ENCODE data around the gene COL7A1.
"Not testable (repeated sequence)": the region's sequence is repeated elsewhere in the genome, so short reads cannot be mapped to it uniquely, and the experiment has no call there.

COL7A1 gene

DNA sequence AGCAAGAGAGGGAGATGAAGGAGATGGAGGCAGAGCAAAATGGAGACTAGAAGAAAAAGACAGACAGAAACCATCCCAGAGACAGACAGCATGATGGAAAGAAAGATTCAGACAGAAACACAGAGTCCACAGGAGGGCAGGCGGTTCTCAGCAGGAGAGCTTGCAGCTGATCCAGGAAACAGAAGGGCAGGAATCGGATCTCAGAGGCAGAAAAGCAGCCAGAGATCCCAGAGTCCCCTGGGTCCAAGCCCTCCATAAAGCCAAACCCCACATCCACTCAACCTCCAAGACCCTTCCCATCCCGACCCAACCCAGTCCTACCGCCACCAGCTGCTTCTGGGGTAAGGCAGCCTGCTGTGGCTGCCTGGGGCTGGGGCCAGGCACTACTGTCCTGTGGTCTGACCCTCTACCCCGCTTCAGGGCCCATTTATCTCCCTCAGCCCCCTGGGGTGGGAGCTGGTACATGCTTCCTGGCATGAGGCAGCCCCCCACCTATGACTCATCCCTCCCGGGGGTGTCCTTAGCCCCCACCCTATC lies 31.7 kb downstream of the COL7A1 start, which contains the start of gene UCN2:
Gene UCN2 (minus strand): TSS at position 400 of the 537 bp plus-strand sequence. CDS start 657 bp downstream, outside the sequence.
- no peak for DNase-seq (ENCODE audit: low read depth in 2 of 2)

DNA sequence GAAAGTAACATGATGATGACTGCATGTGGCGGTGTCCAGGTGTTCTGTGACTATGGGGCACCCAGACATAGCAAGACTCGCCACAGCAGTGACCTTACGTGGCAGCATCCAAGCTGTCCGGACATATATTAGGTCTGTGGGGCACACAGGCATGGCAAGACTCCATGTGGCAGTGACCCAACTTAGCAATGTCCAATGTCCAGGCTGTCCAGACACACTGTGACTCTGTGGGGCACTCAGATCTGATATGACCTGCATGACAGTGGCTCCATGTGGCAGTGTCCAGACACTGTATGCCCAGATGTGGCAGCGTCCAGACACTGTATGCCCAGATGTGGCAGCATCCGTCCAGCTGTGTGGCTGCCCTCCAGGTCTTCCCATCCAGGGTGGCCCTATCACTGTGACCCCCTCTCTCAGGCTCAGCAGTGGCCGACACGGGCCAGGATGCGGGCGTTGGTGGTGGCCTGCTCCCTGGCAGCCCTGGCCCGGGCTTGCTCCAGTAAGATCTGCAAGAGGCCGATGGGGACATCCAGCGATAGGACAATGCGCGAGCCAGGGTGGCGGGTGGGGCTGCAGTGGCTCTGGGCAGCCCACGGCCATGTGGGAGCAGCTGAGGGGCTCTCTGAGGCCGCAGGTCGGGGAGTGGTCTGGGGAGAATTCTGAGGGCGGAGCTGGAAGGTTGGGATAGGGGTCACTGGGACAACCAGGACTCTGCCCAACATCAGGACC lies 32.6 kb downstream of the COL7A1 start:
- no peak for DNase-seq (ENCODE audit: low read depth in 2 of 2)

DNA sequence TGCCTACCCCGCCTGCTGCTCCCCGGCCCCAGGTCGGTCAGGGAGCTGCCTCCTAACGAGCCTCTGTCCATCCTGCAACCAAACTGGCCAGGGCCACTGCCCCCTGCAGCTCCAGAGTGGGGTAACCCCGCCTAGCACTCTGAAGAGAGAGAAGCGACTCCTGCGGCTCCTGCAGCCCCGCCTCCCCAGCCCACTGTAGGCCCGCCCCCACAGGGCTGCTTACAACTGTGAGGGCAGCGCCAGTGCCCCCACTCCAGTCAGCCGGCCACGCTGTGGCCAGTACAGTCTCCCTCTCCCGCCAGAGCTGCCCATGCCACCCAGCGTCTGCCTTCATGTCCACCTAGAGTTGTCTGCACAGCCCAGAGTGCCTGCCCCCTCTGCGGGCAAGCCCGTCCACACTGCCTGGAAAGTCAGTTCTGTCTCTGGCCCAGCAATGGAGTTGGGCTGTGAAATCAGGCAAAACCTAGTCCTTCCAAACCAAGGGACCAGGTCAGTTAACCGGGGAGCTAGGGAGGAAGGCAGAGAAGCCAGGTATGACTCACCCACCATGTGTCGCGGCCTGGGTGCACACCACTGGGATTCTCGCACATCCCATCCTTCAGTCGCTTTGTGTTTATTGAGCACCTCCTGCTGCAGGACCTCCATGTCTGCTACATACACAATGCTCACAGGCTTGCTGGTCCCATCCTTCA lies 33.9 kb downstream of the COL7A1 start:
- DNase-seq (ENCODE audit: low read depth in 2 of 2): no peak

DNA sequence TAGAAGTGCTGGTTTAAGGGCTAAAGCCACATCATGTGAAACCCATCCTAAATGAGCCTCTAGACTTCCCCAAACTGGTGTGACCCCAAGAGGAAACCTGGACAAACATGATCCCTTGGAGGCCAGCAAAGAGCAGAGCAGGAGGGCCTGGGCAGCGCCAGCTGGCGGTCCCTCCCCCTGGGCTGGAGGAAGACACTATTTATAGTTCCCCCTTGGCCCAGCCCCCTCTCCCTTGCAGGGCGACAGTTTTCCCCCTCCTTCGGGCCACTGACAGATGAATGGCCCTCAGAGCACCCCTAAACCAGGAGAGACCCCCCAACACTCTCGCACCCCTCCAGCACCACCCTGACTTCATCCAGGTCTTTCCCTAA lies 34.5 kb downstream of the COL7A1 start:
- DNase-seq (ENCODE audit: low read depth in 2 of 2): no peak

DNA sequence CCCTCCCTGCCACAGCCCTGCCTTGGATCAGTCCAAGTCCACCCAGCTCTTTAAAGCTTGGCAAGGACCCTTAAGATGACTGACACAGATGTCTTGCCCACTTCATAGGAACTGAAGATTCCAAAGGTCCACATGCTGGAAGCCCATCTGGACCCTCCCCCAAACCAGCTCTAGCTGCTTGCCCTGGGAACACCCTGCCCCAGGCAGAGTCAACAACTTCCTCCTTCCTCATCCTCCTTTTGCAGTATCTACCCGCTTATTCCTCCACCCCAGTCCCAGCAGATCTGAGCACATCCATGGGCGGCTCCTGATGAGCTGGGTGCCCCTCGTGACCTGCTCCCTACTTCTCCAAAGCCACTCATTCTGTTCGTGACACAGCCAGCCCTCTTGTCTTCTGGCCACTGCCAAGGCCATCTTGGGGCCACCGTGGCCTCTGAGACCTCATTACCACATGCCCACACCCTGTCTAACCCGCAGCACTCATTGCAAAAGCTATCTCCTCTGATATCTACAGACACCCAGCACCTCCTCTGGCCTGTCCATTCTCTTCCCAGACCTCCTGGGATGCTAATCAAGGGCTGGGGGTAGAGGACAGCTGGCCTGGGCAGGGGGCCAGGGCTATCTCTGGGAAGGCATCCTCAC lies 36.5 kb downstream of the COL7A1 start:
- DNase-seq (ENCODE audit: low read depth in 2 of 2): no peak

DNA sequence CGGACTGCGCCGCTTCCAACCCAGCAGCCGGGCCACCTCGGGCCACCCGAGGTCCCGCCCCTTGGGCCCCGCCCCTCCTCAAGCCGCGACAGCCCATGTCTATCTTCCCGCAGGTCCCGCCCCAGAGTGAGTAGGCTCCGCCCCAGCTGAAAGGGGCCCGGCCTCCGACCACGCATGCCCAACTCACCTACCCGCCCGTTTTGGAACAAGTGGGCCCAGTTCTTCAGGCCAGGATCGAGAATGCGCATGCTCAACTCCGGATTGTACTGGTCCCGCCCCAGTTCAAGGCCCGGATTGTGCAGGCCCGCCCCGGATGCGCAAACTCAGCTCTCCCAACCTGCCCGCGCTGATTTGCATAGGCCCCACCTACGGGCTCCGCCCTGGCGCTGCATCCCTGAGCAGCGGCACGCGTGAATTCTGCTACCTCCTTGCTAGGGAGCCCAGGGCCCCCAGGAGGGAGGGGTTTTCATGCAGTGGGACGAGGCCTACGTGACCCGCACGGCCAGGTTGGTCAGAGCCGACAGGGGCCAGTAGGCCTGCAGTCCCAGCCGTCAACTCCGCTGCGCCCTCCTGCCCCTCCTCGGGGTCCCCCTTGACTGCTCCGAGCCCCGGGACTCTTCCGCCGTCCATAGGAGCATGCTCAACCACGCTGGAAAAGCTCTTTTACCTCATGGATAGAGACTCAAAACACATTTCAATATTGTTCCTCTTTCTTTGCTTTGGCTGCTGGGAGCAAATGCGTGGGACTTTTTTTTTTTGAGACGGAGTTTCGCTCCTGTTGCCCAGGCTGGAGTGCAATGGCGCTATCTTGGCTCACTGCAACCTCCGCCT lies 38.1 kb downstream of the COL7A1 start, which contains the start of gene PFKFB4:
Gene PFKFB4 (minus strand): TSS at position 8 of the 831 bp plus-strand sequence. CDS start 26 bp downstream, outside the sequence.
- peak; percentile 98 to 99 for DNase-seq (ENCODE audit: low read depth in 2 of 2)

DNA sequence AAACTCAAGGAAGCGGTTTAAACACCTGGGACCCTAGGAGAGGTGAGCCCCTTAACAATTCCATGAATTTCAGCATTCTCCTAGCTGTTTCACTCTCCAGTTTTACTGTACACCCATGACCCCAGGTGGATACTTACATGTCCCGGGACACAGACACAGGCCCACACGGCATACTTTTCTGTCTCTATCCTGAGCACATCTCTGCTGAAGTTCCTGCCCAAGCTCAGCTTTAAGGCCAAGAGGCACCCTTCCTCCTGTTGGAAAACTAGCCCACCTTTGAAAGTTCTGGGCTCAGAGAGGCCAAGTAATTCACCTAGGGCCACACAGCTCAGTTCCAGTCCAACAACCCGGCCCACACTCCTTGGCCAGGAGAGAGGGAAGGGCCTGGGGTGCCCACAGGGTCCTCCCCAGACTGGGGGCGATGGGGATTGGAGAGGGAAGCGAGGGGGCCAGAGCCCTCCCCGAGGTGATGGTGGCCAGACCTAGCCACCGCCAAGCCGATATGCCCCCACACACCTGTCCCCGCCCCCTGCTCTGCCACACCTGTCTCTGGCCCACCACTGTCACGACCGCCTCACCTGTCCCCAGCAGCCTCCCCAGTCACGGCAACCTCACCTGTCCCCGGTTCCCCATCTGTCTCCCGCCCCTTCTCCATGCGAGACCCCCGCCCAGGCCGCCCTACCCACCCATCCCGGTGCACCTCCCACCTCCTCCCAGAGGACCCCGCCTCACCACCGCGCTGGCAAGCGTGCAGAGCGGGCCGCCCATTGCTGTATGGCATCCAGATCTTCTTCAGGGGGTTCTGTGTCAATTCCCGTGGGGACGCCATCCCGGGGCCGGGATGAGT lies 39.0 kb downstream of the COL7A1 start:
- DNase-seq (ENCODE audit: low read depth in 2 of 2): no peak

DNA sequence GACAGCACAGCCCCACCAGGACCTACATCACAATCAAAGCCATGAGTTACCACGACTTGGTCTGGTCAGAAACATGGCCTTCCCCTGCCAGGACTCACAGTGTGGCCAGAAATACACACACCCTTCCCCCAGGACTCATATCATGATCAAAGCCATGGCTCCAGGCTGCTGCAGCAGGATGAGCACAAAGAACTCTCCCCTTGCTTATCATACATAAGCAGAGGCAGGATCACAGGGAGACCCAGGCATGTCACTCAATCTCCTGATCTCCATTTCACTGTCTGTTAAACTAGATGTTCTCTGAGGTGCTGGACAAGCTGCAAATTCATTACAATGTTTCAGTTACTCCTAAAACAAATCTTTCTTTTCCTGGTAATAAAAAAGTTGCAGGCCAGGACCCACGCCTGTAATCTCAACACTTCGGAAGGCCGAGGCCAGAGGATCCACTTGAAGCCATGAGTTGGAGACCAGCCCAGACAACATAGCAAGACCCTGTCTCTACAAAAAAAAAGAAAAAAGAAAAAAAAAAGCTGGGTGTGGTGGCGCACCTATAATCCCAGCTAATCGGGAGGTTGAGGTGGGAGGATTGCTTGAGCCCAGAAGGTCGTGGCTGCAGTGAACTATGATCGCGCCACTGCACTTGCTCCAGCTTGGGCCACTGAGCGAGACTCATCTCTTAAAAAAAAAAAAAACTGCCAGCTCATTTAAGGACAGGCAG lies 39.7 kb downstream of the COL7A1 start:
- DNase-seq (ENCODE audit: low read depth in 2 of 2): no peak

DNA sequence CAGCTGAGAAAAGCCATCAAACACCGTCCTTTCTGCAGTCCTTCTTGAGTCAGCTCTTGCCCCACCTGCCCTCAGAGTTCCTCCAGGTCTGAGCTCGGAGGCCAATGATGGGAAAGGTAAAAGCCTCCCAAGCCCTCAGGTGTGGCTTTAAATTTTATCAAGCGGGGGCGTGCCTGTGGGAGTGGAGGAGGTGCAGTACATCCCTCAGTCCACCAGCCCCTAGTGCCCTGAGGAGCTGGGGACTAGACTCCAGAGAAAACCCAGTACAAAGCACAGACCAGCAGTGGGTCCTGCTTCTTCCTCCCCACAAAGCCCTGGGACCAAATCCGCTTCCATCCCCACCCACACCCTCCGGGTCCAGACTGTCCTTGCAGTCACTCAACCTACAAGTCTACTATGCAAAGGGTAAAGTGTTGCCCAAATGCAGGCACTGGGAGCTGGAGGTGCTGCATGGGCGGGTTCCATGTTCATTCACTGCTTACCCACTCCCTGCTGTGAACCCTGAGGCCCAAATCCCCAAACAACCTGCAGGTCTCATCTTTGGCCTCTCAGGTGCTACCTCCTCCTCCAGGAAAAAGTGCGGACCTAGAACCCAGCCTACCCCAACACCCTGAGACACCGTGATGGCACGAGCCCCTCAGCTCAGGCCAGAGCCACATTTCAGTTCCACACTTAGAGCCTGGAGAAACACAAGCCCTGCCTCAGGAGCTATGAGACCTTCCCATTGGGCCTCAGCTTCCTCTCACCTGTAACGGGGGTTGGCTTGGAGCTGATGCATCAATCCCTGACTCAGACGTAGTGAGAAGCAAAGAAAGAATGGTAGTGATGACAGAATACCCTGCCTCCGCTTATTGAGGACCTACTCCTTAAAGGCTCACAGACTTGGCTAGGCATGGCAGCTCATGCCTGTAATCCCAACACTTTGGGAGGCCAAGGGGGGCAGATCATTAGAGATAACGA lies 41.0 kb downstream of the COL7A1 start:
- no peak for DNase-seq (ENCODE audit: low read depth in 2 of 2)

DNA sequence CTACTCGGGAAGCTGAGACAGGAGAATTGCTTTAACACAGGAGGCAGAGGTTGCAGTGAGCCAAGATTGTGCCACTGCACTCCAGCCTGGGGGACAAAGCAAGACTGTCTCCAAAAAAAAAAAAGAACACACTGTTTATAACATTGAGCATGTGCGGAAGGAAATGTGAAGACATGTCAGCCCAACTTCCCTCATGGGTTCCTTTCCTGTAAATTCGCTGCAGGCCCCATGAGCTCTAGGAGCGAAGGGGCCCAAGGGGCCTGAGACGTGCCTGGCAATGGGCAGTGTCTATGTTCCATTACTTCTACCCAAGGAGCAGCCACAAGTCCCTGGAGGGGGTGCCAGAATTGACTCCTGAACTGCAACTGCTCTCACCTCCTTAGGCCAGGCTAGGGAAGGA lies 41.8 kb downstream of the COL7A1 start:
- DNase-seq (ENCODE audit: low read depth in 2 of 2): no peak

DNA sequence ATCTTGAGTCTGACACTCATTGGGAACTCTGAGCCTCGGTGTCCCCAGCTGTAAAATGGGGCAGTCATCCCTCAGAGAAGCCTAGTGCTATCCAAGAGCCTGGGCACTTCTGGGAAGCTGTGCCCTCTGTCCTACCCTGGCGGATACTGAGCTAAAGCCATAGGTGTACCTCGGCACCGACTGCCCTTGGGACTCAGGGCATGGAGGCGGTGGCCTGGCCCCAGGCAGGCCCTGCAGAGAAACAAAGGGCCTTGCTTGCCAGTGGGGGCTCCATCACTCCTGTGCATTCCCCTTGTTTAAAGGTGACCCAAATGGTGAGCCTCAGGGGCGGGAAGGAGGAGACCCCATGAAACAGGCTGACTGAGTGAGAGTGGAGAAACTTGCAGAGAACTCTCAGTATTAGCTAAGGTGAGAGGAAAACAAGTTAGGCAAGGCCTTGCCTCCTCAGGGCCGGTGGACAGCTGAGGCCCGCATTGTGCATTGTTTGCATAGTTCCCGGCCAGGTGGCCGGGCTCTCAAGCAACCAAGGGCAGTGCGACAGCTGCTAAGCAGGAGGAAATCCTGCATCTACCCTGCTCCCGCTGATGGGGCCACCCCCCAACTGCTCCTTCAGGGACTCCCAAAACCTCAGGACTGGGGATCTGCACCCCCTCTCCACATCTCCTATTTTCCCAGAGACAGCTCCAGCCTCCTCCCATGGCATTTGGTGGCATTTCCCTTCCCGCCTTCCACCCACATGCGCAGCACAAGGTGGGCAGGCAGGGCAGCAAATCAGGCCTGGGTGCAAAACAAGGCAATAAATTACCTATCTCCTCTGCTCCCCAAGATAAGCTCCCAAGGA lies 42.8 kb downstream of the COL7A1 start:
- no peak for DNase-seq (ENCODE audit: low read depth in 2 of 2)

DNA sequence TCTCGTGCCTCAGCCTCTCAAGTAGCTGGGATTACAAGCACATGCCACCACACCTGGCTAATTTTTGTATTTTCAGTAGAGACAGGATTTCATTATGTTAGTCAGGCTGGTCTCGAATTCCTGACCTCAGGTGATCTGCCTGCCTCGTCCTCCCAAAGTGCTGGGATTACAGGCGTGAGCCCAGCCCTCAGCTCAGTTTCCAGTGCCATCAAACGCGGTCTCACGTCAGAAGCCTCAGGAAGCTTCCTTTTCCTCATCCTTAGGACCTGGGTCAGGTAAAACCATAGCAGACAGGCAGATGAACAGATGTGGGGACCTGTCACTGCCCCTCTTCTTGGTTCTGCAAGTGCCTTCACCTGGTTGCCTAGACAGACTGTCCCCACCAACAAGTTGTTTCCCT lies 43.5 kb downstream of the COL7A1 start:
- not testable (repeated sequence) for DNase-seq (ENCODE audit: low read depth in 2 of 2)

DNA sequence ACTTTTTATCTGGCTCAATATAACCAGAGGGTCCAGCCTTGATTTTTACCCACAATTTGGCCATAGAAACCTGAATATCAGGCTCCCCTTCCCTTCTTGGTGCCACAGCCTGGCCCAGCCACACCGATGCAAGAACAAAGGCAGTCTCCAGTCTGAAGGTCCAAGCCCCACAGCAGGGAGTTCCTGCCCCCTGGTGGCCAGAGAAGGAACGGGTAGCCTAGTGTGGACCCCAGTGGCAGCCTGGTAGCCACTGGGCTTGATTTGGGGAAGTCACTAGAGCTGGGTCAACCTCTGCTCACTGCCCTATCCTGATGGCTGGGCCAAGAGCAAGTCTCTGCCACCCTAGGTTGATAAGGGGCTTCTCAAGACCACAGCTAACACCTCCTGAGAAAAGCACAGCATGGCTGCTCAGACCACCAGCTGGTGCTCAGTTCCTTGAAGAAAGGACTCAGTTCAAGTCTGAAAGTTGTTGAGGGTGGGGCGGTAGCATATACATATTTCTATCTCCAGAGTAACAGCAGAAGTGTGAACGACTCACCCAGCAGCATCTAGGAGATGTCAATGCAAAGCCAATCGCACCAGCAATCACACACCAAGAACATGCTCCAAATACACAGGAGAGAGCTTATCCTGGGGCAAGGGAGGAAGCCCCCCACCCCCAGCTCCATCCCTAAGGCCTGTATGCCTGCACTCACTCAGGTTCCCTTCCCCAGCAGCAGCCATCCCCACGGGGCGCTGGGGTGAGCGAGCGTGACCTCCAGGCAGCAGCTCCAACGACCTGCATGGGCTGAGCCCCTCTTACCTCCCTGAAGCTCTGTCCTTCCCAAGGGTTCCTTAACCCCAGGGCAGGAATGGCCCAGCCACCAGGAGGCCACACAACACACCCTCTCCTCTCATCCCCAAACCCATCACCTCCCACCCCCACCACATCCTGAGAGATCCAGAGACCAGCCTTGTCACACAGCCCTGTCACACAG lies 46.1 kb downstream of the COL7A1 start:
- DNase-seq (ENCODE audit: low read depth in 2 of 2): peak; percentile 65 to 73

DNA sequence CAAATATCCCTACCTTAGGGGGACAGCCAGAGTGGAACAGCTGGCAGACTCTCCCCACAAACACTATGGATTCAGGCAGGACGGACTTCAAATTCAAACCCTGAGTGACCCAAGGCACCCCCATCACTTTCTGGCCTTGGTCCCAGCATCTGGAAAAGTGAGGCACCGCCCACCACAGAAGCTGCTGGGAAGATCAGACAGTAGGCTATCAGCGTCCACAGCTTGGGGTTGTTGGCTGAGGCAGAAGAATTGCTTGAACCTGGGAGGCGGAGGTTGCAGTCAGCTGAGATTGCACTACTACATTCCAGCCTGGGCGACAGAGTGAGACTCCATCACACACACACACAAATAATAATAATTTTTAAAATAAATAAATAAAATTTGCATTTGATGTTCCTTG lies 47.0 kb downstream of the COL7A1 start:
- DNase-seq (ENCODE audit: low read depth in 2 of 2): no peak

DNA sequence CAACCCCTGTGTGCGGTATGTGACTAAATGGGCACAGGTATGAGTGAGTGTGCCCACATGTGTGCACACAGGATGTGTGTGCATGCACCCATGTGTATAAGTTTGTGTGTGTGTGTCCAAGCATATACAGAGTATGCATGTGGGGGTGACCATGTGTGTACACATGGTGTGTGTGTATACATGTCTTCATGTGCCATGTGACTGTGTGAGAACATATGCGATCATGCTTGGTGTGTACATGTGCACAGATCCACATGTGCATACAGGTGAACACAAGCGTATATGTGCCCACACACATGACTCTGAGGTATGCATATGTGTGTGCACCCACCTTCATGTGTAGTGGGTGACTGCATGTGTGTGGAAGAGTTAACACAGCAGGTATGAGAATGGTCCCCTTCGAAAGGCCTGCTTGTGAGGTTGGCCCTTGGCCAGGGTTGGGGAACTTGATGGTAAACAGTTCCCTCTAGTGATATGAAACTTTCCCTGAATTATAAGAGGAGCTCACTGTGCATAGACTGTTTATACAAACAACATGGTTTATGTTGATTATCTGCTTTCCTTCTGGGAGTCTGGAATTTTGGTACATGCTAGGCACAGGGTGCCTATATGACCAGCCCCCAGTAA lies 48.8 kb downstream of the COL7A1 start:
- no peak for DNase-seq (ENCODE audit: low read depth in 2 of 2)

DNA sequence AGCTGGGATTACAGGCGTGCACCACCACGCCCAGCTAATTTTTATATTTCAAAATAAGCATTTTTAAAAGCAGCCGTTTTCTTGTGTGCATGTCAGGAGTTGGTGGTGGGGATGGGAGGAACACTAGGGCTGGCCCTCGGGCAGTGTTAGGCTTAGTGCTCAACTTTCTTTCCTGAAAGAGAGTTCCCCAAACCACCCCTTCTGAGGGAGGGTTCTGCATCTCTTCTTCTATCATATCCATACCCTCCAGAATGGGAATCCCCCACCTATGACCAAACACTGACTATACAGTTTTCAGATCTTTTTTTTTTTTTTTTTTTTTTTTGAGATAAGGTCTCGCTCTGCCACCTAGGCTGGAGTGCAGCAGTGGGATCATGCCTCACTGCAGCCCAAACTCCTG lies 51.0 kb downstream of the COL7A1 start:
- DNase-seq (ENCODE audit: low read depth in 2 of 2): no peak
